Measurements from ENCODE around the gene FBXL16.

- TF ChIP-seq POLR2A (IDR thresholded peaks at IDR 0.05; ENCODE audit: low read depth, low read length) (no peak), PAX5 (IDR thresholded peaks at IDR 0.05; ENCODE audit: insufficient read depth, low read length, severe bottlenecking) (no peak), POLR2AphosphoS5 (IDR thresholded peaks at IDR 0.05; ENCODE audit: low read depth, low read length) (no peak), SPI1 (IDR thresholded peaks at IDR 0.05; ENCODE audit: low read depth, low read length) (no peak)
Measured at GRCh38 chr16:726188-726437, 20.5 kb upstream of the FBXL16 start.
